Left ventricle myocardium inferior (tissue), 1 donor: ENCODE results near the gene KLHDC9. TPM values are rescaled to one million over a fixed set of nuclear protein-coding genes. Genes with fewer than 3 reads are reported as not detected.

Experiments used
- DNase-seq: peaks from one replicate; pipeline ENCODE4 v3.0.0-alpha.2; 2020
- H3K27ac ChIP-seq: fragments of 200-600 bp; replicated peaks from 2 replicates; pipeline ENCODE4 v1.8.0; 2021
- H3K27me3 ChIP-seq: fragments of 200-600 bp; 2 replicates; pipeline ENCODE4 v1.8.0; 2021; ENCODE audit warnings: low read depth
- H3K36me3 ChIP-seq: fragments of 200-600 bp; 2 replicates; pipeline ENCODE4 v1.8.0; 2021
- H3K4me1 ChIP-seq: fragments of 200-600 bp; 2 replicates; pipeline ENCODE4 v1.8.0; 2021
- H3K4me3 ChIP-seq: fragments of 200-600 bp; 2 replicates; pipeline ENCODE4 v1.8.0; 2021; ENCODE audit warnings: mild to moderate bottlenecking, moderate library complexity
- H3K9me3 ChIP-seq: fragments of 200-600 bp; replicated peaks from 2 replicates; pipeline ENCODE4 v1.8.0; 2021
- CTCF ChIP-seq: fragments of 200-600 bp; IDR thresholded peaks from 2 replicates; pipeline ENCODE4 v1.8.0; 2021; ENCODE audit warnings: antibody characterized with exemption, mild to moderate bottlenecking, borderline replicate concordance
- intact Hi-C: fragments of 100-400 bp; cut with micrococcal nuclease; formaldehyde crosslinking; loops from one replicate; pipeline ENCODE4 v1.11.0; 2022
- total RNA-seq: library from RNA; stranded (reverse); fragmentation: NEBNext Ultra II Directional; extraction: Animal tissue kit (Norgen Biotek cat#: 25700); gene quantifications from one replicate; pipeline ENCODE4 v1.2.1, GENCODE V29; 2021
- donor health status: DM: no; HTN: yes; CAD: no; lungs with severe emphysema.

KLHDC9 gene
- total RNA-seq, 1 donor from 2014 or later = 9.1 TPM

DNA sequence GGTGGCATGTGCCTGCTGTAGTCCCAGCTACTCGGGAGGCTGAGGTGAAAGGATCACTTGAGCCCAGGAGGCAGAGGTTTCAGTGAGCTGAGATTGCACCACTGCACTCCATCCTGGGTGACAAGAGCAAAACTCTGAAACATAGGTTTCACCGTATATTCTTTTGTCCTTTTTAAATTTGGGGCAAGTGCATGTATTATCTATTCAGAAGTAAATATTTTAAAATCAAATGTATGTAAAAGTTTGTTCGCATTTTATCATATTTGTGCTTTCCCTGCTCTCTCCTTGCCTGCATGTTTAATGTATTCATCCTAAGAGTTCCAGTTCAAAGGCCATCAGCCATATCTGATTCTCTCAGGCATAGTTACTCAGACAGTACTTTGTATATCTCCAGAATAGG lies 47.7 kb downstream of the KLHDC9 start:
- no peak for DNase-seq
- no peak overlapping the region for H3K27ac ChIP-seq
- H3K27me3 ChIP-seq = no peaks in the 10 kb centered on the region
- H3K4me3 ChIP-seq = no peak overlapping the region
- no peak for TF ChIP-seq CTCF
- no peaks in the 10 kb centered on the region for H3K36me3 ChIP-seq
- intact Hi-C loops = no loop called here
- H3K4me1 ChIP-seq = no peaks in the 10 kb centered on the region
- H3K9me3 ChIP-seq = no peaks in the 10 kb centered on the region

Other genes starting within 250 kb of the KLHDC9 start
- 0.14 TPM for gene CD244, start 235.5 kb upstream of the KLHDC9 start, total RNA-seq
- gene ITLN1, start 213.2 kb upstream of the KLHDC9 start, total RNA-seq = 1.0 TPM
- 0.19 TPM for gene ITLN2, start 143.6 kb upstream of the KLHDC9 start, total RNA-seq
- 8.3 TPM for gene F11R, start 77.2 kb upstream of the KLHDC9 start, total RNA-seq
- gene TSTD1, start 59.4 kb upstream of the KLHDC9 start, total RNA-seq = 13.4 TPM
- 31.7 TPM for gene USF1, start 52.4 kb upstream of the KLHDC9 start, total RNA-seq
- gene ARHGAP30, start 28.5 kb upstream of the KLHDC9 start, total RNA-seq = 2.4 TPM
- not detected for gene NECTIN4, start 8.8 kb upstream of the KLHDC9 start, total RNA-seq
- gene PFDN2, start 19.7 kb downstream of the KLHDC9 start, total RNA-seq = 62.5 TPM
- gene NIT1, start 19.7 kb downstream of the KLHDC9 start, total RNA-seq = 31.9 TPM
- gene DEDD, start 34.3 kb downstream of the KLHDC9 start, total RNA-seq = 25.2 TPM
- 76.4 TPM for gene UFC1, start 55.6 kb downstream of the KLHDC9 start, total RNA-seq
- gene USP21, start 61.1 kb downstream of the KLHDC9 start, total RNA-seq = 20.0 TPM
- 15.2 TPM for gene PPOX, start 68.1 kb downstream of the KLHDC9 start, total RNA-seq
- 23.2 TPM for gene B4GALT3, start 79.1 kb downstream of the KLHDC9 start, total RNA-seq
- gene ADAMTS4, start 100.7 kb downstream of the KLHDC9 start, total RNA-seq = 14.1 TPM
- gene NDUFS2, start 104.0 kb downstream of the KLHDC9 start, total RNA-seq = 302 TPM
- gene FCER1G, start 116.9 kb downstream of the KLHDC9 start, total RNA-seq = 22.0 TPM
- not detected for gene APOA2, start 125.3 kb downstream of the KLHDC9 start, total RNA-seq
- 39.3 TPM for gene TOMM40L, start 127.7 kb downstream of the KLHDC9 start, total RNA-seq
- not detected for gene NR1I3, start 139.8 kb downstream of the KLHDC9 start, total RNA-seq
- not detected for gene PCP4L1, start 160.4 kb downstream of the KLHDC9 start, total RNA-seq
- gene MPZ, start 211.6 kb downstream of the KLHDC9 start, total RNA-seq = 3.5 TPM
- 393 TPM for gene SDHC, start 216.0 kb downstream of the KLHDC9 start, total RNA-seq